AG10803 (cell line): ENCODE results near the gene PNO1.

Source experiments
- DNase-seq: peaks from one replicate; pipeline ENCODE4 v3.0.0; 2010; ENCODE audit warnings: low read depth
- H3K4me3 ChIP-seq: 2 replicates; pipeline ENCODE4 v1.5.1; 2011; ENCODE audit warnings: mild to moderate bottlenecking, low read length, control low read depth
- TF ChIP-seq, protein P1 (sequence below): conservative IDR thresholded peaks from 2 replicates; pipeline ENCODE4 v1.5.1; 2011; ENCODE audit warnings: mild to moderate bottlenecking, low read length, control low read depth, inconsistent platforms

Gene PNO1

GRCh38 chr2:68203587-68203986, 45.9 kb downstream of the PNO1 start:
- TF ChIP-seq, protein P1, sequence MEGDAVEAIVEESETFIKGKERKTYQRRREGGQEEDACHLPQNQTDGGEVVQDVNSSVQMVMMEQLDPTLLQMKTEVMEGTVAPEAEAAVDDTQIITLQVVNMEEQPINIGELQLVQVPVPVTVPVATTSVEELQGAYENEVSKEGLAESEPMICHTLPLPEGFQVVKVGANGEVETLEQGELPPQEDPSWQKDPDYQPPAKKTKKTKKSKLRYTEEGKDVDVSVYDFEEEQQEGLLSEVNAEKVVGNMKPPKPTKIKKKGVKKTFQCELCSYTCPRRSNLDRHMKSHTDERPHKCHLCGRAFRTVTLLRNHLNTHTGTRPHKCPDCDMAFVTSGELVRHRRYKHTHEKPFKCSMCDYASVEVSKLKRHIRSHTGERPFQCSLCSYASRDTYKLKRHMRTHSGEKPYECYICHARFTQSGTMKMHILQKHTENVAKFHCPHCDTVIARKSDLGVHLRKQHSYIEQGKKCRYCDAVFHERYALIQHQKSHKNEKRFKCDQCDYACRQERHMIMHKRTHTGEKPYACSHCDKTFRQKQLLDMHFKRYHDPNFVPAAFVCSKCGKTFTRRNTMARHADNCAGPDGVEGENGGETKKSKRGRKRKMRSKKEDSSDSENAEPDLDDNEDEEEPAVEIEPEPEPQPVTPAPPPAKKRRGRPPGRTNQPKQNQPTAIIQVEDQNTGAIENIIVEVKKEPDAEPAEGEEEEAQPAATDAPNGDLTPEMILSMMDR = no peak
- no peak for DNase-seq

GRCh38 chr2:68206793-68207192, 49.1 kb downstream of the PNO1 start:
- DNase-seq = no peak
- TF ChIP-seq, protein P1 = no peak
- no peak overlapping the region for H3K4me3 ChIP-seq

More at GRCh38 chr2:68203587-68203986, 45.9 kb downstream of the PNO1 start:
- H3K4me3 ChIP-seq = no peak overlapping the region

DNA sequence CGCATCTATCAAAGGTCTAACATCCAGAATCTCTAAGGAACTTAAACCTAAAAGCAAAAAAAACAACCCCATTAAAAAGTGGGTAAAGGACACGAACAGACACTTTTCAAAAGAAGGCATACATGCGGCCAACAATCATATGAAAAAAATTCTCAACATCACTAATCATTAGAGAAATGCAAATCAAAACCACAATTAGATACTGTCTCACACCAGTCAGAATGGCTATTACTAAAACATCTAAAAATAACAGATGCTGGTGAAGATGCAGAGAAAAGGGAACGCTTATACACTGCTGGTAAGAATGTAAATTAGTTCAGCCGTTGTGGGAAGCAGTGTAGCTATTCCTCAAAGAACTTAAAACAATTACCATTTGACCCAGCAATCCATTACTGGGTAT, 56.7 kb downstream of the PNO1 start:
- TF ChIP-seq, protein P1 = no peak
- H3K4me3 ChIP-seq = no peak overlapping the region
- no peak for DNase-seq

GRCh38 chr2:68216454-68217310, 59.0 kb downstream of the PNO1 start:
- TF ChIP-seq, protein P1 = no peak
- peak; percentile 26 for DNase-seq
- no peak overlapping the region for H3K4me3 ChIP-seq

DNA sequence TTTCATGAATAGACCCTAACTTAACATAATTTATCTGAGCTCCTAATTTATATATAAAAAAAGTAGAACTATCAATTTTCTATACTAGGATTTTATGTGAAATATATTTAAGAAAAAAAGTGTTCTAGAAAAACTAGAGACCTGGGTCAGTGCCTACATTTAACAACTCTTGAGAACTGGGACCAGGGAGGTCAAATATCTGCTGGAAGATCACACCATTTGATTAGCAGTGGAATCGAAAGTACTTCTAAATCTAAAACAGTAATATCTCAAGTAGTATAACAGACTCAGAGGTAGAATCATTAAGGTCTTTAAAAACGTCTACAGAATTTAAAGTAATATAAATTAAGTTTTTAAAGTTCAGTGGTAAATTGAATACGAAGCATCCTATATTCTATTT, 60.0 kb downstream of the PNO1 start:
- TF ChIP-seq, protein P1 = no peak
- no peak overlapping the region for H3K4me3 ChIP-seq
- DNase-seq = no peak

- H3K4me3 ChIP-seq = no peak overlapping the region
- DNase-seq = no peak
- TF ChIP-seq, protein P1 = no peak
Observed at GRCh38 chr2:68218343-68218901, 60.7 kb downstream of the PNO1 start.

DNA sequence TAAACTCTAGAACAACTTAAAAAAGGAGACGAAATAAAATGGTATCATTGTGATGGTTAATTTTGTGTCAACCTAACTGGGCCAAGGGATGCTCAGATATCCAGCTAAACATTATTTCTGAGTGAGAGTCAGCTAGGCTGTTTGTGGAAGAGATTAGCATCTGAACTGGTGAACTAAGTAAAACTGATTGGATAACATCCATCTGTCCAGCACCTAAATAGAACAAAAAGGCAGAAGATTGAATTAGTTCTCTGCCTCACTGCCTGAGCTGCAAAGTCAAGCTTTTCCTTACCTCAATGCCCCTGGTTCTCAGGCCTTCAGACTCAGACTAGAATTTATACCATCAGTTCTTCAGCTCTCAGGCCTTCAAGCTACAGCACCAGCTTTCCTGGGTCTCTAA, 64.6 kb downstream of the PNO1 start:
- DNase-seq = no peak
- TF ChIP-seq, protein P1 = no peak
- H3K4me3 ChIP-seq = no peak overlapping the region
